HCT116 (cell line): ENCODE data around the gene IL15. TPM values are rescaled to one million over a fixed set of nuclear protein-coding genes. Genes with fewer than 3 reads are reported as not detected.

Experiments used
- ATAC-seq: fragments of 200-7000 bp; cut with Tn5 transposase; 2 replicates; pipeline ENCODE4 v1.9.1; 2020; ENCODE audit warnings: mild to moderate bottlenecking, moderate library complexity
- BruUV-seq: library from RNA; stranded (reverse); fragments of 400-500 nt; replicated peaks from 2 replicates; lab custom pipeline; 2021; lab: Mats Ljungman, UMichigan
- CTCF ChIA-PET: fragments of 300-600 bp; sonication (Branson Sonifier 250); formaldehyde crosslinking; loops from one replicate; lab custom pipeline; 2021; ENCODE audit warnings: antibody characterized with exemption; lab: Charles Lee
- POLR2A ChIA-PET: fragments of 300-600, 350-600 bp; sonication (Branson Sonifier 250); formaldehyde crosslinking; loops from one replicate; lab custom pipeline; 2021; ENCODE audit warnings: antibody characterized with exemption; lab: Charles Lee
- RAD21 ChIA-PET, 2 experiments: fragments of 300-600 bp; sonication (Branson Sonifier 250); formaldehyde crosslinking; loops; one replicate each; lab custom pipeline; 2023; ENCODE audit warnings: low total read pairs in 2 of 2; ENCODE audit not compliant: uncharacterized antibody in 2 of 2, unreplicated experiment in 2 of 2, low non-redundant PET in 1 of 2; lab: Charles Lee
- DNase-seq: peaks from one replicate; pipeline ENCODE4 v3.0.0-alpha.2; 2010; ENCODE audit warnings: low read depth, low spot score
- H2AFZ ChIP-seq: fragments of 200-600 bp; shearing (Covaris generic), sonication (generic); 2 replicates; pipeline ENCODE4 v1.6.1; 2017; ENCODE audit warnings: low read depth, mixed run types, mixed read lengths, antibody characterized with exemption, low read length; ENCODE audit not compliant: poor library complexity, severe bottlenecking
- H3K27ac ChIP-seq: 2 replicates; pipeline ENCODE4 v1.5.1; 2012; ENCODE audit warnings: low read depth, low read length
- H3K27me3 ChIP-seq: fragments of 200-600 bp; sonication (generic); 2 replicates; pipeline ENCODE4 v1.6.1; 2016; ENCODE audit warnings: mixed run types, low read length, mixed read lengths; ENCODE audit not compliant: insufficient read depth
- H3K36me3 ChIP-seq, 2 experiments: fragments of 200-500 bp in 1 of 2; fragments of 200-600 bp in 1 of 2; sonication (Bioruptor generic) in 1 of 2; sonication (generic) in 1 of 2; 2 replicates each; pipeline versions ENCODE4 v1.5.1 to v1.6.1; 2014 to 2016; ENCODE audit warnings: low read length in 2 of 2, inconsistent platforms in 1 of 2, mixed read lengths in 1 of 2, mixed run types in 1 of 2; ENCODE audit not compliant: insufficient read depth in 2 of 2, control insufficient read depth in 1 of 2
- H3K4me1 ChIP-seq, 2 experiments: fragments of 200-600 bp in 1 of 2; sonication (generic) in 1 of 2; 2 replicates each; pipeline versions ENCODE4 v1.5.1 to v1.6.1; 2012 to 2017; ENCODE audit warnings: low read length in 2 of 2, inconsistent platforms in 1 of 2, mild to moderate bottlenecking in 1 of 2, mixed read lengths in 1 of 2, mixed run types in 1 of 2, moderate library complexity in 1 of 2; ENCODE audit not compliant: insufficient read depth in 2 of 2, control insufficient read depth in 1 of 2
- H3K4me2 ChIP-seq: fragments of 200-600 bp; sonication (generic); 2 replicates; pipeline ENCODE4 v1.6.1; 2017; ENCODE audit warnings: mixed run types, low read length, mixed read lengths
- H3K4me3 ChIP-seq, 2 experiments: fragments of 200-600 bp in 1 of 2; sonication (generic) in 1 of 2; replicated peaks in 1 of 2; 2 replicates each; pipeline ENCODE4 v1.5.1; 2011 to 2016; ENCODE audit warnings: low read length in 2 of 2, control low read depth in 1 of 2, low read depth in 1 of 2, mild to moderate bottlenecking in 1 of 2, mixed read lengths in 1 of 2, mixed run types in 1 of 2
- H3K79me2 ChIP-seq: fragments of 200-600 bp; sonication (generic); 2 replicates; pipeline ENCODE4 v1.6.1; 2017; ENCODE audit warnings: mild to moderate bottlenecking, mixed run types, low read length, moderate library complexity, mixed read lengths; ENCODE audit not compliant: insufficient read depth
- H3K9ac ChIP-seq: fragments of 200-600 bp; sonication (generic); 2 replicates; pipeline ENCODE4 v1.6.1; 2016; ENCODE audit warnings: low read length, mixed read lengths
- H3K9me2 ChIP-seq: fragments of 200-600 bp; sonication (generic), shearing (Covaris generic); 2 replicates; pipeline ENCODE4 v1.6.1; 2017; ENCODE audit warnings: mixed run types, mild to moderate bottlenecking, moderate library complexity; ENCODE audit not compliant: insufficient read depth
- H3K9me3 ChIP-seq, 2 experiments: fragments of 200-500 bp in 1 of 2; fragments of 200-600 bp in 1 of 2; sonication (Bioruptor generic) in 1 of 2; sonication (generic) in 1 of 2; 2 replicates each; pipeline ENCODE4 v1.6.1; 2014 to 2017; ENCODE audit warnings: low read length in 2 of 2, mixed read lengths in 2 of 2, inconsistent platforms in 1 of 2, low read depth in 1 of 2, mild to moderate bottlenecking in 1 of 2, mixed run types in 1 of 2, moderate library complexity in 1 of 2; ENCODE audit not compliant: control insufficient read depth in 1 of 2, insufficient read depth in 1 of 2
- H4K20me1 ChIP-seq: fragments of 200-600 bp; sonication (generic), shearing (Covaris generic); 2 replicates; pipeline ENCODE4 v1.6.1; 2017; ENCODE audit warnings: mixed run types, mild to moderate bottlenecking, moderate library complexity; ENCODE audit not compliant: insufficient read depth
- ATF3 ChIP-seq: IDR thresholded peaks from 2 replicates; pipeline ENCODE4 v1.6.1; 2012
- CBX3 ChIP-seq: IDR thresholded peaks from 2 replicates; pipeline ENCODE4 v1.6.1; 2012; ENCODE audit warnings: low read depth
- CEBPB ChIP-seq: IDR thresholded peaks from 2 replicates; pipeline ENCODE4 v1.6.1; 2012; ENCODE audit warnings: low read depth
- EGR1 ChIP-seq: IDR thresholded peaks from 2 replicates; pipeline ENCODE4 v1.6.1; 2012; ENCODE audit warnings: low read depth
- ELF1 ChIP-seq: IDR thresholded peaks from 2 replicates; pipeline ENCODE4 v1.6.1; 2012; ENCODE audit warnings: low read depth, borderline replicate concordance
- EZH2phosphoT487 ChIP-seq: fragments of 200-600 bp; IDR thresholded peaks from 2 replicates; pipeline ENCODE4 v1.6.1; 2018; ENCODE audit warnings: antibody characterized with exemption, borderline replicate concordance
- FOSL1 ChIP-seq: IDR thresholded peaks from 2 replicates; pipeline ENCODE4 v1.6.1; 2012; ENCODE audit warnings: low read depth
- JUND ChIP-seq: IDR thresholded peaks from 2 replicates; pipeline ENCODE4 v1.6.1; 2012
- MAX ChIP-seq: IDR thresholded peaks from 2 replicates; pipeline ENCODE4 v1.6.1; 2012
- POLR2A ChIP-seq: IDR thresholded peaks from 2 replicates; pipeline ENCODE4 v1.7.0; 2011; ENCODE audit warnings: borderline replicate concordance; ENCODE audit not compliant: insufficient read depth, insufficient read length; ENCODE audit errors: extremely low read depth
- POLR2AphosphoS5 ChIP-seq: IDR thresholded peaks from 2 replicates; pipeline ENCODE4 v1.6.1; 2011; ENCODE audit warnings: mild to moderate bottlenecking, low read depth, low read length, moderate library complexity
- REST ChIP-seq: IDR thresholded peaks from 2 replicates; pipeline ENCODE4 v1.6.1; 2012; ENCODE audit warnings: low read depth
- SIN3A ChIP-seq: IDR thresholded peaks from 2 replicates; pipeline ENCODE4 v1.6.1; 2012; ENCODE audit warnings: low read depth
- TCF7L2 ChIP-seq: IDR thresholded peaks from 2 replicates; pipeline ENCODE4 v1.7.0; 2011; ENCODE audit warnings: borderline replicate concordance, inconsistent platforms; ENCODE audit not compliant: insufficient read depth, insufficient read length; ENCODE audit errors: extremely low read depth
- ZBTB33 ChIP-seq: IDR thresholded peaks from 2 replicates; pipeline ENCODE4 v1.6.1; 2011; ENCODE audit warnings: mild to moderate bottlenecking, low read length, moderate library complexity; ENCODE audit not compliant: insufficient replicate concordance; ENCODE audit errors: extremely low read depth
- ZFX ChIP-seq: fragments of 450-650 bp; IDR thresholded peaks from 2 replicates; pipeline ENCODE4 v1.6.1; 2017
- intact Hi-C: fragments of 100-400 bp; cut with micrococcal nuclease; formaldehyde crosslinking; loops from 2 replicates; pipeline ENCODE4 v1.10.0; 2022
- total RNA-seq: library from RNA; stranded (reverse); gene quantifications from one replicate; pipeline ENCODE4 v1.2.1, GENCODE V29; 2021; ENCODE audit not compliant: unreplicated experiment

Gene IL15
- total RNA-seq, 1 experiment from 2014 or later = 1.2 TPM

GRCh38 chr4:141724646-141725045 is 88.3 kb downstream of the IL15 start (continued):
- TF ChIP-seq EZH2phosphoT487 (no peak), FOSL1 (no peak), ZFX (no peak), JUND (no peak), POLR2A (no peak), ZBTB33 (no peak)

- no peak overlapping the region for H3K27ac ChIP-seq
- CTCF ChIA-PET = no interaction called here
- intact Hi-C loops = no loop called here
- DNase-seq (no peak), ATAC-seq (no peak)
- peaks cover 0 to 7% of the 10 kb centered on the region in 2 experiments; a peak in 1 of 4 replicates for H3K4me1 ChIP-seq
- H3K4me3 ChIP-seq = no peak overlapping the region
- H3K36me3 ChIP-seq = no peaks in the 10 kb centered on the region
- H3K9me2 ChIP-seq = no peaks in the 10 kb centered on the region
- no peak overlapping the region for H3K9ac ChIP-seq
- POLR2A ChIA-PET = no interaction called here
- no peak overlapping the region for H2AFZ ChIP-seq
- H3K9me3 ChIP-seq = no peaks in the 10 kb centered on the region
- RAD21 ChIA-PET = no interaction called here
- BruUV-seq = no TSS peak
- H3K27me3 ChIP-seq = no peaks in the 10 kb centered on the region
- TF ChIP-seq ZFX (no peak), SIN3A (no peak), EGR1 (no peak), REST (no peak), CEBPB (no peak), POLR2AphosphoS5 (no peak), CBX3 (no peak), MAX (no peak), TCF7L2 (no peak), ELF1 (no peak), ATF3 (no peak)
- H4K20me1 ChIP-seq = no peaks in the 10 kb centered on the region
- no peaks in the 10 kb centered on the region for H3K79me2 ChIP-seq
- H3K4me2 ChIP-seq = no peak overlapping the region
Observed at GRCh38 chr4:141727420-141727819, 91.0 kb downstream of the IL15 start.
